Measurements from ENCODE around the gene TSPAN10. TPM values are rescaled to one million over a fixed set of nuclear protein-coding genes. Genes with fewer than 3 reads are reported as not detected.
A peak's percentile ranks its signal among the peaks of the same experiment; 100 is the strongest.

TSPAN10 gene
- total RNA-seq, 4 donors from 2014 or later: not detected

DNA sequence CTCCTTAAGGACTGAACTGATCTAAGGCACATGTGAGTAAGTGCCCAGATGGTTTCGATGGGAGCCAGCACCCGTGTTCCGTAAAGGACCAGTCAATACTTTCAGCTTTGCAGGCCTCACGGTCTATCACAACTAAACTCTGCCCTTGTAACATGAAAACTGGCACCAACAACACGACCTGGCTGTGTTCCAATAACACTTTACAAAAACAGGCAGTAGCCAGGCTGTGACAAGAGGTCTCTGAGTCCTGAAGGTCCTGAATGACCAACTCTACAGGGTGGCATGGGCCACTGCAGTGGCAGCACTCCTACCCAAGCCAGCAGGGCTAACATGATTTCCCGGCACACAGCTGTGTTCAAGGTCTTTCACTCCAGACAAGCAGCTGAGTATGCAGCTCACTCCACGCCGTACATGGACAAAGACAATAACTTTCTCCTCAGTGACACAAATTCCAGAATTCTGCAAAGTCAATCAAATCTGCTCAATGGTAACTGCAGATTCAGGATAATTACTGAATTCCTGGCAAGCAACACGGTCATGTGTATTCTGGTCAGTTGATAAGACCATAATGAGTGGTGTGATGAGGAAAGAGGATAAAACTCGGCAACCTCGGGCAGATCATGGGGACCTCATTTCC, 15.4 kb upstream of the TSPAN10 start:
- no peaks in the 10 kb centered on the region for H3K4me1 ChIP-seq
- H3K27me3 ChIP-seq: no peaks in the 10 kb centered on the region
- no peak overlapping the region for H3K27ac ChIP-seq
- H3K36me3 ChIP-seq: peaks cover 0 to 84% (median 0%) of the 10 kb centered on the region in 3 donors
- no peak overlapping the region for H3K4me3 ChIP-seq
- H3K9me3 ChIP-seq: no peaks in the 10 kb centered on the region
- no peak for DNase-seq
- TF ChIP-seq, protein P1, sequence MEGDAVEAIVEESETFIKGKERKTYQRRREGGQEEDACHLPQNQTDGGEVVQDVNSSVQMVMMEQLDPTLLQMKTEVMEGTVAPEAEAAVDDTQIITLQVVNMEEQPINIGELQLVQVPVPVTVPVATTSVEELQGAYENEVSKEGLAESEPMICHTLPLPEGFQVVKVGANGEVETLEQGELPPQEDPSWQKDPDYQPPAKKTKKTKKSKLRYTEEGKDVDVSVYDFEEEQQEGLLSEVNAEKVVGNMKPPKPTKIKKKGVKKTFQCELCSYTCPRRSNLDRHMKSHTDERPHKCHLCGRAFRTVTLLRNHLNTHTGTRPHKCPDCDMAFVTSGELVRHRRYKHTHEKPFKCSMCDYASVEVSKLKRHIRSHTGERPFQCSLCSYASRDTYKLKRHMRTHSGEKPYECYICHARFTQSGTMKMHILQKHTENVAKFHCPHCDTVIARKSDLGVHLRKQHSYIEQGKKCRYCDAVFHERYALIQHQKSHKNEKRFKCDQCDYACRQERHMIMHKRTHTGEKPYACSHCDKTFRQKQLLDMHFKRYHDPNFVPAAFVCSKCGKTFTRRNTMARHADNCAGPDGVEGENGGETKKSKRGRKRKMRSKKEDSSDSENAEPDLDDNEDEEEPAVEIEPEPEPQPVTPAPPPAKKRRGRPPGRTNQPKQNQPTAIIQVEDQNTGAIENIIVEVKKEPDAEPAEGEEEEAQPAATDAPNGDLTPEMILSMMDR (IDR thresholded peaks at IDR 0.05): no peak
- TF ChIP-seq POLR2A (IDR thresholded peaks at IDR 0.05): no peak

DNA sequence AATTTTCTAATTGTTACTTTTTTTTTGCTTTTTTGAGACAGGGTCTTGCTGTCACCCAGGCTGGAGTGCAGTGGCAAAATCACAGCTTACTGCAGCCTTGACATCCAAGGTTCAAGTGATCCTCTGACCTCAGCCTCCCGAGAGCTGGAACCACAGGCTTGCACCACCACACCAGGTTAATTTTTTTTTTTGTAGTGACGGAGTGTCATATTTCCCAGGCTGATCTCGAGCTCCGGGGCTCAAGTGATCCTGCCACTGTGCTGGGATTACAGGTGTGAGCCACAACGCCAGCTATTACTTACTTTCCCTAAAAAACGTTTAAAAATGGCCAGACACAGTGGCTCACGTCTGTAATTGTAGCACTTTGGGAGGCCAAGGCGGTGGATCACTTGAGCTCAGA, 6.7 kb upstream of the TSPAN10 start:
- no peak for DNase-seq
- Histone ChIP-seq H3K9me3 (no peaks in the 10 kb centered on the region), H3K27me3 (no peaks in the 10 kb centered on the region), H3K36me3 (peaks cover 0 to 46% (median 0%) of the 10 kb centered on the region in 3 donors), H3K4me3 (no peak overlapping the region), H3K4me1 (peaks cover 0 to 12% (median 0%) of the 10 kb centered on the region in 4 donors), H3K27ac (no peak overlapping the region)
- no peak for TF ChIP-seq POLR2A (IDR thresholded peaks at IDR 0.05)

DNA sequence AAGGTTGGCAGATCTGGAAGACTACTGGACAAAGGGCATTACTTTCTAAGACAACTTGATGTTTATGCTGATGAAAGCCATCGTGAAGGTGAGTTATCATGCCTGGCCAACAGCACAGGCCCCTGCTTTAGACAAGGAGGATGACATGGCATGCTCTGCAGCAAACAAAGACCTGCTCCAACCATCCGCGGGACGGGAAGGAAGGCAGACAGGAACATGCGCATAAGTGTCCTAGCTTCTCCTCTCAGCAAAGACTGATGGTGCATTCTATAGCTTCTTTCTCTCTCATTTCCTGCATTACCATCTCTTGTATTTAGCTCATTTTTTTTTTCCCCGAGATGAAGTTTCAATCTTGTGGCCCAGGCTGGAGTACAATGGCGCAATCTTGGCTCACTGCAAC, 5.5 kb upstream of the TSPAN10 start:
- no peak overlapping the region for H3K27ac ChIP-seq
- no peaks in the 10 kb centered on the region for H3K27me3 ChIP-seq
- H3K4me3 ChIP-seq: no peak overlapping the region
- H3K36me3 ChIP-seq: peaks cover 0 to 34% (median 0%) of the 10 kb centered on the region in 3 donors
- DNase-seq: no peak
- H3K4me1 ChIP-seq: peaks cover 0 to 22% (median 5%) of the 10 kb centered on the region in 4 donors
- TF ChIP-seq, protein P1 (IDR thresholded peaks at IDR 0.05): no peak
- TF ChIP-seq POLR2A (IDR thresholded peaks at IDR 0.05): no peak
- H3K9me3 ChIP-seq: no peaks in the 10 kb centered on the region

DNA sequence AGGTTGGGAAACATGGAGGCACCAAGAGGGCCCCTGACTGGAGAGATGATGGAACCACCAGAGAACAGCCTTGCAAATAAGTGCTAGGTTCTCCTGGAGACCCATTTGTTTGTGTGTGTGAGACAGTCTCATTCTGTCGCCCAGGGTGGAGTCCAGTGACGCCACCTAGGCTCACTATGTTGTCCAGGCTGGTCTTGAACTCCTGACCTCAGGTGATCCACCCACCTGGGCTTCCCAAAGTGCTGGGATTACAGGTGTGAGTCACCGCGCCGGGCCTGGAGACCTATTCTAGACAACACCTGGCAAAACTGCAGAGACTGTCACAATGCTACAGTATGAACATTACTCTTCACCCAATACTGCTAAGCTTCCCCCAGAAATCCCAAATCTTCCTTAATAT, 1.6 kb upstream of the TSPAN10 start:
- no peaks in the 10 kb centered on the region for H3K9me3 ChIP-seq
- H3K27ac ChIP-seq: peak overlapping the region in 1 of 4 donors; percentile 94
- peak in 1 of 3 donors; percentile 55 for DNase-seq
- no peaks in the 10 kb centered on the region for H3K36me3 ChIP-seq
- no peaks in the 10 kb centered on the region for H3K27me3 ChIP-seq
- peak overlapping the region in 2 of 4 donors; percentile 88 to 99 for H3K4me3 ChIP-seq
- TF ChIP-seq, protein P1 (IDR thresholded peaks at IDR 0.05): no peak
- no peak for TF ChIP-seq POLR2A (IDR thresholded peaks at IDR 0.05)
- peaks cover 0 to 22% (median 5%) of the 10 kb centered on the region in 4 donors for H3K4me1 ChIP-seq

DNA sequence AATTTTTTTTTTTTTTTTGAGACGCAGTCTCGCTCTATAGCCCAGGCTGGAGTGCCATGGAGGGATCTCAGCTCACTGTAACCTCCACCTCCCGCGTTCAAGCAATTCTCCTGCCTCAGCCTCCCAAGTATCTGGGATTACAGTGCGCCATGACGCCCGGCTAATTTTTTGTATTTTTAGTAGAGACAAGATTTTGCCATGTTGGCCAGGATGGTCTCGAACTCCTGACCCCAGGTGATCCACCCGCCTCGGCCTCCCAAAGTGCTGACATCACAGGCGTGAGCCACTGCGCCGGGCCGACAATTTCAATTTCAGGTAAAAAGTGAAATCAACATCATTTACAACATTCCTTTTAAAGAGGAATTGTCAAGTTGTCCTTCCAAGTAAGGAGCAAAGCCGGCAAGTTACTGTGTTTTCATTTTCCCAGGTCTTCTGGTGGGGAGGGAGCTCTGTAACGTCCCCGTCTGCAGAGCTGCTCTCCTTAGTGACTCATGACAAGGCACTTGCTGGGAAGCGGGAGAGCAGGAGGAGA, 957 bp upstream of the TSPAN10 start:
- TF ChIP-seq, protein P1 (IDR thresholded peaks at IDR 0.05): no peak
- TF ChIP-seq POLR2A (IDR thresholded peaks at IDR 0.05): no peak
- Histone ChIP-seq H3K4me1 (peaks cover 0 to 22% (median 5%) of the 10 kb centered on the region in 4 donors), H3K27me3 (no peaks in the 10 kb centered on the region), H3K9me3 (no peaks in the 10 kb centered on the region), H3K4me3 (peak overlapping the region; percentile 54 to 99 (median 92)), H3K27ac (peak overlapping the region; percentile 82 to 94 (median 90)), H3K36me3 (no peaks in the 10 kb centered on the region)
- DNase-seq: no peak

DNA sequence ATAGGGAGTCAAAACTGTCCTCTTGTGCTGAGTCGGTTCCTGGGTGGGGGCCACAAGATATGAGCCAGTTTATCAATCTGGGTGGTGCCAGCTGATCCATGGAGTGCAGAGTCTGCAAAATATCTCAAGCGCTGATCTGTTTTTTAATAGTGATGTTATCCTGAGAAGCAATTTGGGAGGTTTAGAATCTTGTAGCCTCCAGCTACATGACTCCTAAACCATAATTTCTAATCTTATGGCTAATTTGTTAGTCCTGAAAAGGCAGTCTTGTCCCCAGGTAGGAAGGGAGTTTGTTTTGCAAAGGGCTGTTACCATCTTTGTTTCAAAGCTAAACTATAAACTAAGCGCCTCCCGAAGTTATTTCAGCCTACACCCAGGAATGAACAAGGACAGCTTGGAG, 1.7 kb downstream of the TSPAN10 start:
- H3K9me3 ChIP-seq: no peaks in the 10 kb centered on the region
- no peaks in the 10 kb centered on the region for H3K36me3 ChIP-seq
- H3K4me3 ChIP-seq: no peak overlapping the region
- H3K27ac ChIP-seq: no peak overlapping the region
- no peak for DNase-seq
- peaks cover 0 to 22% (median 5%) of the 10 kb centered on the region in 4 donors for H3K4me1 ChIP-seq
- no peaks in the 10 kb centered on the region for H3K27me3 ChIP-seq
- TF ChIP-seq POLR2A (IDR thresholded peaks at IDR 0.05): no peak
- TF ChIP-seq, protein P1 (IDR thresholded peaks at IDR 0.05): no peak
